Thyroid gland (tissue), 4 donors: ENCODE data around the gene ZXDC. TPM values are rescaled to one million over a fixed set of nuclear protein-coding genes. Genes with fewer than 3 reads are reported as not detected.

Experiments used
- DNase-seq, 2 donors: peaks; one replicate each; pipeline ENCODE4 v3.0.0-alpha.2; 2019
- H3K27ac ChIP-seq, 3 donors: fragments of 200-600 bp; sonication (generic); 1 replicate in 2 of 3; 2 replicates in 1 of 3; pipeline ENCODE4 v1.5.1; 2016 to 2019; ENCODE audit warnings: mild to moderate bottlenecking in 1 of 3, moderate library complexity in 1 of 3
- H3K27me3 ChIP-seq: fragments of 200-600 bp; sonication (generic); one replicate; pipeline ENCODE4 v1.5.1; 2019
- H3K36me3 ChIP-seq, 2 donors: fragments of 200-600 bp; sonication (generic); one replicate each; pipeline ENCODE4 v1.5.1; 2016 to 2019
- H3K4me1 ChIP-seq, 2 donors: fragments of 200-600 bp; sonication (generic); one replicate each; pipeline ENCODE4 v1.5.1; 2017 to 2019
- H3K4me3 ChIP-seq, 3 donors: fragments of 200-600 bp; sonication (generic); replicated peaks in 1 of 3; 1 replicate in 2 of 3; 2 replicates in 1 of 3; pipeline ENCODE4 v1.5.1; 2016; ENCODE audit warnings: mild to moderate bottlenecking in 1 of 3
- H3K9me3 ChIP-seq: fragments of 200-600 bp; sonication (generic); one replicate; pipeline ENCODE4 v1.5.1; 2017
- POLR2A ChIP-seq, 2 donors: fragments of 450-650 bp; IDR thresholded peaks; one replicate each; pipeline ENCODE4 v1.6.1; 2017; ENCODE audit warnings: antibody characterized with exemption in 2 of 2, mild to moderate bottlenecking in 2 of 2, moderate library complexity in 1 of 2
- WGBS, 2 donors: methylation state at CpG; one replicate each; pipeline ENCODE4 v1.1.5; 2017; 5-methylcytosine and 5-hydroxymethylcytosine counted together
- intact Hi-C: fragments of 100-400 bp; cut with DNase I; formaldehyde crosslinking; loops from one replicate; pipeline ENCODE4 v1.15.1; 2023
- total RNA-seq, 4 donors: library from RNA; depleted of rRNA; stranded (reverse); fragments of >200 nt; gene quantifications; one replicate each; pipeline ENCODE4 v1.2.3, GENCODE V29; 2016
- TF ChIP-seq, protein P1 (sequence below), 6 experiments: fragments of 200-600 bp in 3 of 6; fragments of 450-650 bp in 3 of 6; sonication (generic) in 3 of 6; IDR thresholded peaks; one replicate each; pipeline ENCODE4 v1.5.1; 2016 to 2019; ENCODE audit warnings: antibody characterized with exemption in 6 of 6, mild to moderate bottlenecking in 2 of 6, inconsistent platforms in 1 of 6, moderate library complexity in 1 of 6

Gene ZXDC
- total RNA-seq, 4 donors from 2014 or later: 51.5 to 96.8 (median 57.4) TPM

DNA sequence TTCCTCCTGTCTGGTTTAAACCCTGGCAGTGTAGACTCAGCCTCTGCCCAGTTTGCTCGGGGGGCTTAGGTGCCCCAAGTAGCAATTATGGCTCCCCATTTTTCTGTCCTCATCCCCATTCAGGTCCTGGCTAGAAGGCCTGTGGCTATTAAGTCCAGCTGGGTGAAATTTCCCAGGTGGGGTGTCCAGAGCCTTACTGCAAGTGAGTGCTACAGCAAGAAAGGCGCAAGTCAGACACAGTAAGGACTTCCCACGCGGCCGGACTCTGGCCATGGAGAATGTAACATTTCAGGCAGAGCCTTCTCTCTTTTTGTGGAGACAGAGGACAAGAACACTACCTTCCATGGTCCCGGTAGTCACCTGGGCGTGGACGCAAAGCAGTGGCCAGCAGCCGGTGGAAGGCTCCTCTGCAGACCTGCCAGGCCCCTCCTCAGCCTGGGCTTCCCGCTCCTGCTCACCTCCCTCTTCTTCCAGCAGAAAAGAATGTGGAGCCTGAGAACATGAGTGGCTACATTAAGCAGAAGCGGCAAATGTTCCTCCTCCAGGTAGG lies 57.6 kb downstream of the ZXDC start:
- H3K4me1 ChIP-seq: no peaks in the 10 kb centered on the region
- H3K27ac ChIP-seq: no peak overlapping the region
- intact Hi-C loops: no loop called here
- no peaks in the 10 kb centered on the region for H3K36me3 ChIP-seq
- no peak for DNase-seq
- H3K4me3 ChIP-seq: no peak overlapping the region
- 80 to 88% methylated on average over 10 to 11 of the region's 11 CpGs for WGBS, 2 donors
- H3K9me3 ChIP-seq: no peaks in the 10 kb centered on the region
- no peaks in the 10 kb centered on the region for H3K27me3 ChIP-seq
- TF ChIP-seq POLR2A (IDR thresholded peaks at IDR 0.05): no peak
- TF ChIP-seq, protein P1, sequence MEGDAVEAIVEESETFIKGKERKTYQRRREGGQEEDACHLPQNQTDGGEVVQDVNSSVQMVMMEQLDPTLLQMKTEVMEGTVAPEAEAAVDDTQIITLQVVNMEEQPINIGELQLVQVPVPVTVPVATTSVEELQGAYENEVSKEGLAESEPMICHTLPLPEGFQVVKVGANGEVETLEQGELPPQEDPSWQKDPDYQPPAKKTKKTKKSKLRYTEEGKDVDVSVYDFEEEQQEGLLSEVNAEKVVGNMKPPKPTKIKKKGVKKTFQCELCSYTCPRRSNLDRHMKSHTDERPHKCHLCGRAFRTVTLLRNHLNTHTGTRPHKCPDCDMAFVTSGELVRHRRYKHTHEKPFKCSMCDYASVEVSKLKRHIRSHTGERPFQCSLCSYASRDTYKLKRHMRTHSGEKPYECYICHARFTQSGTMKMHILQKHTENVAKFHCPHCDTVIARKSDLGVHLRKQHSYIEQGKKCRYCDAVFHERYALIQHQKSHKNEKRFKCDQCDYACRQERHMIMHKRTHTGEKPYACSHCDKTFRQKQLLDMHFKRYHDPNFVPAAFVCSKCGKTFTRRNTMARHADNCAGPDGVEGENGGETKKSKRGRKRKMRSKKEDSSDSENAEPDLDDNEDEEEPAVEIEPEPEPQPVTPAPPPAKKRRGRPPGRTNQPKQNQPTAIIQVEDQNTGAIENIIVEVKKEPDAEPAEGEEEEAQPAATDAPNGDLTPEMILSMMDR (IDR thresholded peaks at IDR 0.05): no peak

- TF ChIP-seq, protein P1 (IDR thresholded peaks at IDR 0.05): no peak
- no peak for TF ChIP-seq POLR2A (IDR thresholded peaks at IDR 0.05)
- WGBS, 2 donors: 27 to 62% methylated on average over 2 to 5 of the region's 5 CpGs
- Histone ChIP-seq H3K27me3 (no peaks in the 10 kb centered on the region), H3K9me3 (no peaks in the 10 kb centered on the region), H3K4me3 (no peak overlapping the region), H3K4me1 (no peaks in the 10 kb centered on the region), H3K27ac (no peak overlapping the region), H3K36me3 (no peaks in the 10 kb centered on the region)
- intact Hi-C loops: no loop called here
- DNase-seq: no peak
These were observed 58.2 kb downstream of the ZXDC start for GRCh38 chr3:126417515-126417914.

DNA sequence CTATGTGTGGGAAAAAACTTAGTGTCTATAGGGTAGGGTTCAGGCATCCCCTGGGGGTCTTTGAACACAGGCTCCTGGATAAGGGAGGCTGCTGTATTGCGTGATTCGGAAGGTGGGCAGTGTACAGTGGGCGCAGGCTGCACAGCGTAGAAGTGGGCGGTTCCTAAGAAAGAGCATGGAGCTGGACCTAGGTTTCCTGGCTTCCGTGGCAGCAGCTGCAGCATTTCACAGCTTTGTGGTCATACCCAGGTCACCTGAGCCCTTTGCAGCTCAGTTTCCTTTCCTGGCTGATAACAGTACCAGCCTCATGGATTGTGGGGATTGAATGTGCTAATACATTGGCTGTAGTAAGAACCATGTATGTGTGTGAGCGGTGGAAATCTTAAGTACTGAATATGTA lies 58.7 kb downstream of the ZXDC start:
- no peak for DNase-seq
- Histone ChIP-seq H3K27me3 (no peaks in the 10 kb centered on the region), H3K9me3 (no peaks in the 10 kb centered on the region), H3K4me1 (no peaks in the 10 kb centered on the region), H3K4me3 (no peak overlapping the region), H3K27ac (no peak overlapping the region), H3K36me3 (no peaks in the 10 kb centered on the region)
- no peak for TF ChIP-seq POLR2A (IDR thresholded peaks at IDR 0.05)
- TF ChIP-seq, protein P1 (IDR thresholded peaks at IDR 0.05): no peak
- intact Hi-C loops: no loop called here
- WGBS, 2 donors: 85 to 88% methylated on average over 7 of the region's 7 CpGs

DNA sequence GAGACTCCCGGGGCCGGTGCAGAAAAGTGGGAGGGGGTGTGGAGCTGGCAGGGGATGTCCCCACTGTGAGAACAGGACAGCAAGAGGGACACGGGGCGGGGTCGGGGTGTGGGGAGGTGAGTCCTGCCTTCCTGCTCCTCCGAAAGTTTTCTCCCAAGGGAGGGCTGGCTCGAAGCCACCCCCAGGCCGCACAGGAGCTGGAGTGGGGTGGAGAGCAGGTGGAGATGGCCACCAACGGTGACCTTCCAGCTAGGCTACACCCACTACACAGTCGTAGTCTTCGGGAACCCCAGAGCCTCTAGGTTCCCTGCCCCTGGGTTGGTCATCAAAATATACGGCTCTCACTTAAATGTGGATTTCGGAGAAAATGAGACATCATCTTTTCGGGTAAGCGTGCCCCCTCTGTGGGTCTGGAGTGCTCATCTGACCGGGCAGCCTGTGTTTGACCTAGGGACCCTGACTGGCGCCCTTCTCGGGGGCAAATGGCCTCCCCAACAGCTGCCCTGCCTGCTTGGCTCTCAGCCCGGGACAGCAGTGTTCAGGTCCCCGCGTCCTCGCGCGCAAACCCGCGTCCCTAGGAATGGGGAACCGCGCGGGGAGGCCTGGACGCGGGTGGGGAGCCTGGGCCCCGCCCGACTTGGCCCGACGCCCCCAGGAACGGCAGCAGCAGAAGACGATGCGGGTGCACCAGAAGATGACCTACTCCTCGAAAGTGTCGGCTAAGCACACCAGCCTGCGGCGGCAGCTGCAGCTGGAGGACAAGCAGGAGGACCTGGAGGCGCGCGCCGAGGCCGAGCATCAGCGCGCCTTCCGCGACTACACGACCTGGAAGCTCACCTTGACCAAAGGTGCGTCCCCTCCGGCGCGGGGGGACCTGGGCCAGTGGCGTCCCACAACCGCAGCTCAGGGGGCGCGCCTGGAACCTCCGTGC lies 59.8 kb downstream of the ZXDC start:
- Histone ChIP-seq H3K27ac (no peak overlapping the region), H3K27me3 (no peaks in the 10 kb centered on the region), H3K9me3 (no peaks in the 10 kb centered on the region), H3K36me3 (no peaks in the 10 kb centered on the region), H3K4me3 (no peak overlapping the region), H3K4me1 (no peaks in the 10 kb centered on the region)
- DNase-seq: no peak
- WGBS, 2 donors: 35 to 61% methylated on average over 46 to 51 of the region's 61 CpGs
- intact Hi-C loops: no loop called here
- TF ChIP-seq, protein P1 (IDR thresholded peaks at IDR 0.05): no peak
- TF ChIP-seq POLR2A (IDR thresholded peaks at IDR 0.05): no peak
